Hepatocyte (in vitro differentiated cells): ENCODE results near the gene FMOD. TPM values are rescaled to one million over a fixed set of nuclear protein-coding genes. Genes with fewer than 3 reads are reported as not detected.
"Not testable (repeated sequence)": the region's sequence is repeated elsewhere in the genome, so short reads cannot be mapped to it uniquely, and the experiment has no call there.

Source experiments
- DNase-seq: peaks from one replicate; pipeline ENCODE4 v3.0.0-alpha.2; 2016; ENCODE audit warnings: low spot score
- H2AFZ ChIP-seq: fragments of 200-600 bp; sonication (generic); 2 replicates; pipeline ENCODE4 v1.6.0; 2016; ENCODE audit warnings: antibody characterized with exemption, mild to moderate bottlenecking
- H3K27ac ChIP-seq: fragments of 200-600 bp; sonication (generic); 2 replicates; pipeline ENCODE4 v1.5.1; 2016; ENCODE audit warnings: mild to moderate bottlenecking
- H3K27me3 ChIP-seq: fragments of 200-600 bp; sonication (generic); 2 replicates; pipeline ENCODE4 v1.6.1; 2016
- H3K36me3 ChIP-seq: fragments of 200-600 bp; sonication (generic); replicated peaks from 2 replicates; pipeline ENCODE4 v1.5.1; 2016; ENCODE audit warnings: low read depth; ENCODE audit not compliant: insufficient read depth
- H3K4me1 ChIP-seq: fragments of 200-600 bp; sonication (generic); 2 replicates; pipeline ENCODE4 v1.5.1; 2016; ENCODE audit warnings: mild to moderate bottlenecking, moderate library complexity; ENCODE audit not compliant: insufficient read depth
- H3K4me2 ChIP-seq: fragments of 200-600 bp; sonication (generic); 2 replicates; pipeline ENCODE4 v1.6.0; 2016
- H3K4me3 ChIP-seq: fragments of 200-600 bp; sonication (generic); 2 replicates; pipeline ENCODE4 v1.5.1; 2016; ENCODE audit warnings: mild to moderate bottlenecking
- H3K79me2 ChIP-seq: fragments of 200-600 bp; sonication (generic); 2 replicates; pipeline ENCODE4 v1.6.0; 2017; ENCODE audit warnings: mild to moderate bottlenecking
- H3K9me2 ChIP-seq: fragments of 200-600 bp; sonication (generic); replicated peaks from 2 replicates; pipeline ENCODE4 v1.6.0; 2017; ENCODE audit warnings: mild to moderate bottlenecking; ENCODE audit not compliant: insufficient read depth
- H3K9me3 ChIP-seq: fragments of 200-600 bp; sonication (generic); 2 replicates; pipeline ENCODE4 v1.5.1; 2016; ENCODE audit warnings: low read depth, mild to moderate bottlenecking
- H4K20me1 ChIP-seq: fragments of 200-600 bp; sonication (generic); 2 replicates; pipeline ENCODE4 v1.6.0; 2016; ENCODE audit warnings: mild to moderate bottlenecking; ENCODE audit not compliant: insufficient read depth, poor library complexity, severe bottlenecking
- CTCF ChIP-seq: fragments of 200-600 bp; sonication (generic); IDR thresholded peaks from 2 replicates; pipeline ENCODE4 v1.5.1; 2016; ENCODE audit warnings: antibody characterized with exemption, mild to moderate bottlenecking; ENCODE audit not compliant: poor library complexity
- EZH2 ChIP-seq: fragments of 200-600 bp; sonication (generic); IDR thresholded peaks from 2 replicates; pipeline ENCODE4 v1.6.1; 2016; ENCODE audit warnings: antibody characterized with exemption, mild to moderate bottlenecking, borderline replicate concordance
- EZH2phosphoT487 ChIP-seq: fragments of 200-600 bp; sonication (generic); IDR thresholded peaks from one replicate; pipeline ENCODE4 v1.6.1; 2018; ENCODE audit warnings: antibody characterized with exemption, mild to moderate bottlenecking, low read depth, moderate library complexity; ENCODE audit not compliant: unreplicated experiment, severe bottlenecking
- WGBS: methylation state at CpG from one replicate; pipeline ENCODE4 v1.1.6; 2016; ENCODE audit warnings: low lambda C conversion rate; ENCODE audit errors: missing lambda C conversion rate; 5-methylcytosine and 5-hydroxymethylcytosine counted together
- polyA plus RNA-seq: library from polyadenylated mRNA; unstranded; fragments of >200 nt; fragmentation: Nextera tagmentation; extraction: Ambion mirVana; gene quantifications from 2 replicates; pipeline ENCODE4 v1.2.1, GENCODE V29; 2016
- total RNA-seq: library from RNA; depleted of rRNA; stranded (reverse); fragments of >200 nt; gene quantifications from 2 replicates; pipeline ENCODE4 v1.2.3, GENCODE V29; 2014

Gene FMOD
- total and polyA plus RNA-seq, 2 experiments from 2014 or later, result 118 to 161 TPM

DNA sequence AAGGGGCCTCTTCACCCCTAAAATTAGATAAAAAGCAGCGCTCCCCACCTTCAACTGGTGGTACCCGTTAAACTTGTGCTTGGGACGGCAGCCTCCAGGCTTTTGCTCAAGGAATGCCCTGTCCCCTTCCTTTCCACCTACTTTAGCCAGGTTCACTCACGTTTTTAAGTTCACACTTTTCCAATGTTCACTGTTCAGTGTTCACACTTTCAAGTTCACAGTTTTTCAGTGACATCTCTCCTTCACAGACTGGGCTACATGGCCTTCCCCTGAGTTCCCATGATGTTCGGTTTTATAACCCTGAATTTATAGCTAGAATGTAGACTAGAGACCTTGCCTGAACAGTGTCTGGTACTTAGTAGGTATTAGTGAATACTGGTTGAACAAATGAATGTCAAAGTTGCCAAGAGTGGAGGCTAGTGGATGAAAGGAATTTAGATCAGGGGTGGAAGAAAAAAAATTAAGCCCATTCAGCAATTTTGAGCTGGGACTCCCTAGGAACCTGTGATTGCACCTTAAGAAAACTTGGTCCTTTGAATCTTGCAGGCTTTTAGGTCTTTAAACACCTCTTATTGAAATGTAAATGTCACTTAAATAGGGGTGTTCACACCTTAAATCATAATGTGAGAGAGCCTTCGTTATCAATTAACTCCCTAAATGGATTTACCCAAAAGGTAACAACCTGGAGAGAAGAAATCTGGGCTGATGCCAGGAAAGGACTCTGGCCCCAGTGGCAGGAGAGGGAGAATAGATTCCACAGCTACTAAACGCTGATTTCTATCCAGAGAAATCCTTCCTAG lies 33.3 kb downstream of the FMOD start:
- 63% methylated on average over 7 of the region's 7 CpGs for WGBS
- no peaks in the 10 kb centered on the region for H3K27me3 ChIP-seq
- peaks cover 40% of the 10 kb centered on the region for H3K4me1 ChIP-seq
- no peak overlapping the region for H2AFZ ChIP-seq
- no peak for DNase-seq
- TF ChIP-seq CTCF (no peak), EZH2 (no peak), EZH2phosphoT487 (no peak)
- H3K9me3 ChIP-seq, result no peaks in the 10 kb centered on the region
- H3K79me2 ChIP-seq, result no peaks in the 10 kb centered on the region
- H3K4me2 ChIP-seq, result peak overlapping the region; percentile 0
- H3K4me3 ChIP-seq, result no peak overlapping the region
- peak overlapping the region; percentile 84 for H3K27ac ChIP-seq
- no peaks in the 10 kb centered on the region for H3K36me3 ChIP-seq
- no peaks in the 10 kb centered on the region for H3K9me2 ChIP-seq
- no peaks in the 10 kb centered on the region for H4K20me1 ChIP-seq

DNA sequence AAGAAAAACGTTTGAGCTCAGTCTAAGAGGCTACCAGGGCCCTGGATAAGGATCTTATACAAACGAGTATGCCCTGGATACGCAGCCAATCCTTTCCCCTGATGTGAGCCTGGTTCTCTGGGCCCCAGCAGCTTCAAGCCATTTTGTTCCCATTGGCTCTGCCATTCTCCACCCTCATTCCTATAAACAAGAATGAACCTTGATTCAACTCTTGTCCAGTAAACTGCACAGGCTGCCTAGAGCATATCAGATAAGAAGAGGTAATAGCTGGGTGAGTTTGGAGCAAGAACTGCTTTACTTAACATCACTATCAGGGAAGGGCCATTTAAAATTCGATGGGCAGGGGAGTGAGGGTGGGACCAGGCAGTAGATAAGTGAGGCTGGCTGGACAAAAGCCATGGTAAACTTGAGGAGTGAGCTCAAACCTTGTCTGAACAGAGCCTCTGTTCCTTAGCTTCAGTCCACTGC lies 34.3 kb downstream of the FMOD start:
- no peaks in the 10 kb centered on the region for H3K9me2 ChIP-seq
- H3K27me3 ChIP-seq, result no peaks in the 10 kb centered on the region
- H3K27ac ChIP-seq, result peak overlapping the region; percentile 84
- peaks cover 36% of the 10 kb centered on the region for H3K4me1 ChIP-seq
- H3K79me2 ChIP-seq, result no peaks in the 10 kb centered on the region
- no peaks in the 10 kb centered on the region for H3K36me3 ChIP-seq
- no peaks in the 10 kb centered on the region for H4K20me1 ChIP-seq
- no peak overlapping the region for H3K4me3 ChIP-seq
- WGBS, result 4% methylated on average over 4 of the region's 4 CpGs
- DNase-seq, result peak; percentile 81
- no peak for TF ChIP-seq EZH2
- TF ChIP-seq CTCF, result no peak
- no peak for TF ChIP-seq EZH2phosphoT487
- no peak overlapping the region for H2AFZ ChIP-seq
- H3K9me3 ChIP-seq, result no peaks in the 10 kb centered on the region
- H3K4me2 ChIP-seq, result peak overlapping the region; percentile 39

GRCh38 chr1:203314025-203314759 lies 36.7 kb downstream of the FMOD start:
- not testable (repeated sequence) for H3K27me3 ChIP-seq, DNase-seq, H3K9me2 ChIP-seq, H4K20me1 ChIP-seq, H3K9me3 ChIP-seq, H3K36me3 ChIP-seq, H3K4me3 ChIP-seq, H3K79me2 ChIP-seq, H3K27ac ChIP-seq, H2AFZ ChIP-seq, H3K4me2 ChIP-seq
- peaks cover 25% of the 10 kb centered on the region for H3K4me1 ChIP-seq
- 91% methylated on average over 4 of the region's 4 CpGs for WGBS
